ENCODE results near the gene RAB11A. TPM values are rescaled to one million over a fixed set of nuclear protein-coding genes. Genes with fewer than 3 reads are reported as not detected.

Gene RAB11A
- total and polyA plus RNA-seq, 9 of the 15 experiments (the other 6 are each of a cell fraction or from before 2014, with no cell fraction given), result 129 to 369 (median 245) TPM

DNA sequence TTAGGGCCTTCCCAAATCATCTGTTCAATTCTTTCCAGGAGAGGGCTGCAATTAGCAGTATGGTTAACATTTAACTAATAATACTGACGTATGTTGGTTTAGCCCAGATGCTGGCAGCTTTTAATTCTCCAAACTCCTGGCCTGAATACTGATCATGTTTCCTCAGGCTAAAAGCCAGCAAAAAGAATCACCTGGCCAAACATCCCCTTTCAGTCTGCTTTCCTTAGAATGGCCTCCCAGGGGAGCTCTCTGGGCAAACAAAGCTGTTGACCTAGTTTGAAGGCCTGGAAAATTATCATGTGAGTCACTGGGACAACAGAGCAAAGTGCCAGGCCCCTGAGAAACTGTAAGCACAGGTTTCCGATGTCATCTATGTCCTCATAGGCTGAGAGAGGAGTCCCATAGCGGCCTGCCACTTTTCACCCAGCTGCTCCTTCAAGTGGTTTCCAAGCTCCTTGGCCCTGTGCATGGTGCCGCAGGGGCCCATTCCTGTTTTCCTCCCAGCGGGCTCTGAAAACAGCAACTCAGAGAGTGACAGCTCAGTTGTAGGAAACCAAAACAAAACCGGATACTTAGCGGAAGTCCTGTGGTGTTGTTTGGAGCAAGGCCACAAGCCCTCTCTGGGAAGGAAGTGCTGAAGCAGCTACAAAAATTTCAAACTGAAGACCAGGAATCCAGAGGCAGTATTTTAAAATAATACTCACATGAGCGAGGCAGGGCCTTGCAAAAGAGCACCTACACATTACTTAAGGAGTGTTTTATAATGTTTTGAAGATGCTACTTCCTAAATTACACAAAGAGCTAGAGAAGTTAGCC is 36.5 kb upstream of the RAB11A start (continued):
- TF ChIP-seq, protein P1, sequence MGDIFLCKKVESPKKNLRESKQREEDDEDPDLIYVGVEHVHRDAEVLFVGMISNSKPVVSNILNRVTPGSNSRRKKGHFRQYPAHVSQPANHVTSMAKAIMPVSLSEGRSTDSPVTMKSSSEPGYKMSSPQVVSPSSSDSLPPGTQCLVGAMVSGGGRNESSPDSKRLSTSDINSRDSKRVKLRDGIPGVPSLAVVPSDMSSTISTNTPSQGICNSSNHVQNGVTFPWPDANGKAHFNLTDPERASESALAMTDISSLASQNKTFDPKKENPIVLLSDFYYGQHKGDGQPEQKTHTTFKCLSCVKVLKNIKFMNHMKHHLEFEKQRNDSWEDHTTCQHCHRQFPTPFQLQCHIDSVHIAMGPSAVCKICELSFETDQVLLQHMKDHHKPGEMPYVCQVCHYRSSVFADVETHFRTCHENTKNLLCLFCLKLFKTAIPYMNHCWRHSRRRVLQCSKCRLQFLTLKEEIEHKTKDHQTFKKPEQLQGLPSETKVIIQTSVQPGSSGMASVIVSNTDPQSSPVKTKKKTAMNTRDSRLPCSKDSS (IDR thresholded peaks at IDR 0.05; ENCODE audit: low read depth, partially characterized antibody), result no peak
- TF ChIP-seq FOXJ3 (CRISPR knock-in tag; IDR thresholded peaks at IDR 0.05) (no peak), PML (IDR thresholded peaks at IDR 0.05; ENCODE audit: low read length) (no peak), NFRKB (IDR thresholded peaks at IDR 0.05; ENCODE audit: low read depth) (peak; percentile 79), NFE2L1 (tag; IDR thresholded peaks at IDR 0.05; ENCODE audit: borderline replicate concordance, low read depth) (no peak), STAT5A (IDR thresholded peaks at IDR 0.05; ENCODE audit: borderline replicate concordance, low read length) (no peak), KDM4B (IDR thresholded peaks at IDR 0.05; ENCODE audit: borderline replicate concordance in 2 of 2, low read depth in 1 of 2) (no peak), HCFC1 (IDR thresholded peaks at IDR 0.05; ENCODE audit: low read depth, low read length) (peak; percentile 22; the same call in 1 of the 2 replicates), NFIX (CRISPR knock-in tag; IDR thresholded peaks at IDR 0.05; ENCODE audit: low read depth) (no peak), ZBED1 (IDR thresholded peaks at IDR 0.05) (no peak), HDAC6 (IDR thresholded peaks at IDR 0.05; ENCODE audit: low read depth, low read length) (no peak), NFIC (IDR thresholded peaks at IDR 0.05) (peak; percentile 21; the same call in 1 of the 2 replicates), TBL1XR1 (IDR thresholded peaks at IDR 0.05; ENCODE audit: low read length in 2 of 2) (no peak), CC2D1A (IDR thresholded peaks at IDR 0.05) (no peak; the same call in 1 of the 2 replicates), TAL1 (IDR thresholded peaks at IDR 0.05) (no peak), TCF7 (IDR thresholded peaks at IDR 0.05; ENCODE audit: borderline replicate concordance) (no peak), PHB (CRISPR knock-in tag; IDR thresholded peaks at IDR 0.05) (no peak)
- TF ChIP-seq, protein P2, sequence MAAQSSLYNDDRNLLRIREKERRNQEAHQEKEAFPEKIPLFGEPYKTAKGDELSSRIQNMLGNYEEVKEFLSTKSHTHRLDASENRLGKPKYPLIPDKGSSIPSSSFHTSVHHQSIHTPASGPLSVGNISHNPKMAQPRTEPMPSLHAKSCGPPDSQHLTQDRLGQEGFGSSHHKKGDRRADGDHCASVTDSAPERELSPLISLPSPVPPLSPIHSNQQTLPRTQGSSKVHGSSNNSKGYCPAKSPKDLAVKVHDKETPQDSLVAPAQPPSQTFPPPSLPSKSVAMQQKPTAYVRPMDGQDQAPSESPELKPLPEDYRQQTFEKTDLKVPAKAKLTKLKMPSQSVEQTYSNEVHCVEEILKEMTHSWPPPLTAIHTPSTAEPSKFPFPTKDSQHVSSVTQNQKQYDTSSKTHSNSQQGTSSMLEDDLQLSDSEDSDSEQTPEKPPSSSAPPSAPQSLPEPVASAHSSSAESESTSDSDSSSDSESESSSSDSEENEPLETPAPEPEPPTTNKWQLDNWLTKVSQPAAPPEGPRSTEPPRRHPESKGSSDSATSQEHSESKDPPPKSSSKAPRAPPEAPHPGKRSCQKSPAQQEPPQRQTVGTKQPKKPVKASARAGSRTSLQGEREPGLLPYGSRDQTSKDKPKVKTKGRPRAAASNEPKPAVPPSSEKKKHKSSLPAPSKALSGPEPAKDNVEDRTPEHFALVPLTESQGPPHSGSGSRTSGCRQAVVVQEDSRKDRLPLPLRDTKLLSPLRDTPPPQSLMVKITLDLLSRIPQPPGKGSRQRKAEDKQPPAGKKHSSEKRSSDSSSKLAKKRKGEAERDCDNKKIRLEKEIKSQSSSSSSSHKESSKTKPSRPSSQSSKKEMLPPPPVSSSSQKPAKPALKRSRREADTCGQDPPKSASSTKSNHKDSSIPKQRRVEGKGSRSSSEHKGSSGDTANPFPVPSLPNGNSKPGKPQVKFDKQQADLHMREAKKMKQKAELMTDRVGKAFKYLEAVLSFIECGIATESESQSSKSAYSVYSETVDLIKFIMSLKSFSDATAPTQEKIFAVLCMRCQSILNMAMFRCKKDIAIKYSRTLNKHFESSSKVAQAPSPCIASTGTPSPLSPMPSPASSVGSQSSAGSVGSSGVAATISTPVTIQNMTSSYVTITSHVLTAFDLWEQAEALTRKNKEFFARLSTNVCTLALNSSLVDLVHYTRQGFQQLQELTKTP (IDR thresholded peaks at IDR 0.05; ENCODE audit: low read depth in 1 of 2, partially characterized antibody in 2 of 2), result peak; percentile 28 to 43
- TF ChIP-seq, protein P3, sequence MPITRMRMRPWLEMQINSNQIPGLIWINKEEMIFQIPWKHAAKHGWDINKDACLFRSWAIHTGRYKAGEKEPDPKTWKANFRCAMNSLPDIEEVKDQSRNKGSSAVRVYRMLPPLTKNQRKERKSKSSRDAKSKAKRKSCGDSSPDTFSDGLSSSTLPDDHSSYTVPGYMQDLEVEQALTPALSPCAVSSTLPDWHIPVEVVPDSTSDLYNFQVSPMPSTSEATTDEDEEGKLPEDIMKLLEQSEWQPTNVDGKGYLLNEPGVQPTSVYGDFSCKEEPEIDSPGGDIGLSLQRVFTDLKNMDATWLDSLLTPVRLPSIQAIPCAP (CRISPR knock-in tag; IDR thresholded peaks at IDR 0.05; ENCODE audit: borderline replicate concordance), result no peak
- TF ChIP-seq, protein P4, sequence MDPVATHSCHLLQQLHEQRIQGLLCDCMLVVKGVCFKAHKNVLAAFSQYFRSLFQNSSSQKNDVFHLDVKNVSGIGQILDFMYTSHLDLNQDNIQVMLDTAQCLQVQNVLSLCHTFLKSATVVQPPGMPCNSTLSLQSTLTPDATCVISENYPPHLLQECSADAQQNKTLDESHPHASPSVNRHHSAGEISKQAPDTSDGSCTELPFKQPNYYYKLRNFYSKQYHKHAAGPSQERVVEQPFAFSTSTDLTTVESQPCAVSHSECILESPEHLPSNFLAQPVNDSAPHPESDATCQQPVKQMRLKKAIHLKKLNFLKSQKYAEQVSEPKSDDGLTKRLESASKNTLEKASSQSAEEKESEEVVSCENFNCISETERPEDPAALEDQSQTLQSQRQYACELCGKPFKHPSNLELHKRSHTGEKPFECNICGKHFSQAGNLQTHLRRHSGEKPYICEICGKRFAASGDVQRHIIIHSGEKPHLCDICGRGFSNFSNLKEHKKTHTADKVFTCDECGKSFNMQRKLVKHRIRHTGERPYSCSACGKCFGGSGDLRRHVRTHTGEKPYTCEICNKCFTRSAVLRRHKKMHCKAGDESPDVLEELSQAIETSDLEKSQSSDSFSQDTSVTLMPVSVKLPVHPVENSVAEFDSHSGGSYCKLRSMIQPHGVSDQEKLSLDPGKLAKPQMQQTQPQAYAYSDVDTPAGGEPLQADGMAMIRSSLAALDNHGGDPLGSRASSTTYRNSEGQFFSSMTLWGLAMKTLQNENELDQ (CRISPR knock-in tag; IDR thresholded peaks at IDR 0.05; ENCODE audit: borderline replicate concordance), result no peak

All from K562 (cell line).